ENCODE results near the gene SLC29A4.
"Not testable (repeated sequence)": the region's sequence is repeated elsewhere in the genome, so short reads cannot be mapped to it uniquely, and the experiment has no call there.

SLC29A4 gene

DNA sequence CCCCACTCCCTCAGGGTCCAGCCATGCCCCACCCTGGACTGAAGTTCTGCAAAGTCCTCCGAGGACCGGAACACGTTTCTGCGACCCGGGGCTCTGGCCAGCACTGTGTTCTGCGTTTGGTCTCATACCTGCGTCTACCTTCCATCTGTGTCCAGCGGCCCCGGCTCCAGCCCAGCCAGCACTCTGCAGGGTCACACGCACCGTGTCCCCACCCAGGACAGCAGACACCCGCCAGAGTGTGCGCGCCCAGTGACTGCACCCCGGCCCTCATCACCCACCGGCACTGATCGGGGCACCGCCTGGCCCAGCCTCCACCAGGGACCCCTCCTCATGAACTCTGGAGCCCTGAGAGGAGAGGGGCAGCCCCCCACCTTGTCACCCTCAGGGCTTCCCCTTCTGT, 20.3 kb downstream of the SLC29A4 start:
- TF ChIP-seq, protein P1, sequence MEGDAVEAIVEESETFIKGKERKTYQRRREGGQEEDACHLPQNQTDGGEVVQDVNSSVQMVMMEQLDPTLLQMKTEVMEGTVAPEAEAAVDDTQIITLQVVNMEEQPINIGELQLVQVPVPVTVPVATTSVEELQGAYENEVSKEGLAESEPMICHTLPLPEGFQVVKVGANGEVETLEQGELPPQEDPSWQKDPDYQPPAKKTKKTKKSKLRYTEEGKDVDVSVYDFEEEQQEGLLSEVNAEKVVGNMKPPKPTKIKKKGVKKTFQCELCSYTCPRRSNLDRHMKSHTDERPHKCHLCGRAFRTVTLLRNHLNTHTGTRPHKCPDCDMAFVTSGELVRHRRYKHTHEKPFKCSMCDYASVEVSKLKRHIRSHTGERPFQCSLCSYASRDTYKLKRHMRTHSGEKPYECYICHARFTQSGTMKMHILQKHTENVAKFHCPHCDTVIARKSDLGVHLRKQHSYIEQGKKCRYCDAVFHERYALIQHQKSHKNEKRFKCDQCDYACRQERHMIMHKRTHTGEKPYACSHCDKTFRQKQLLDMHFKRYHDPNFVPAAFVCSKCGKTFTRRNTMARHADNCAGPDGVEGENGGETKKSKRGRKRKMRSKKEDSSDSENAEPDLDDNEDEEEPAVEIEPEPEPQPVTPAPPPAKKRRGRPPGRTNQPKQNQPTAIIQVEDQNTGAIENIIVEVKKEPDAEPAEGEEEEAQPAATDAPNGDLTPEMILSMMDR (IDR thresholded peaks at IDR 0.05; ENCODE audit: low read length): no peak
- TF ChIP-seq EZH2 (IDR thresholded peaks at IDR 0.05; ENCODE audit: borderline replicate concordance, low read length): no peak
- Histone ChIP-seq H3K36me3 (ENCODE audit: insufficient read depth, low read length) (no peaks in the 10 kb centered on the region; the same call in 1 of the 2 replicates), H3K9me3 (ENCODE audit: low read length) (no peaks in the 10 kb centered on the region), H3K27me3 (ENCODE audit: insufficient read depth, low read length) (peaks cover 3% of the 10 kb centered on the region; the same call in 1 of the 2 replicates), H4K20me1 (ENCODE audit: insufficient read depth, low read length) (no peaks in the 10 kb centered on the region), H3K4me1 (ENCODE audit: insufficient read depth, low read length, severe bottlenecking) (no peaks in the 10 kb centered on the region), H3K27ac (ENCODE audit: low read depth, low read length, poor library complexity, severe bottlenecking) (no peak overlapping the region), H3K9me2 (ENCODE audit: low read depth, low read length) (no peaks in the 10 kb centered on the region), H3K9ac (ENCODE audit: low read length) (no peak overlapping the region), H3K4me2 (ENCODE audit: low read length) (no peak overlapping the region), H2AFZ (ENCODE audit: low read length) (no peak overlapping the region), H3K79me2 (ENCODE audit: insufficient read depth, low read length) (no peaks in the 10 kb centered on the region), H3F3A (ENCODE audit: insufficient read depth, low read length) (no peaks in the 10 kb centered on the region), H3K4me3 (ENCODE audit: low read depth, low read length, poor library complexity, severe bottlenecking) (no peak overlapping the region)

DNA sequence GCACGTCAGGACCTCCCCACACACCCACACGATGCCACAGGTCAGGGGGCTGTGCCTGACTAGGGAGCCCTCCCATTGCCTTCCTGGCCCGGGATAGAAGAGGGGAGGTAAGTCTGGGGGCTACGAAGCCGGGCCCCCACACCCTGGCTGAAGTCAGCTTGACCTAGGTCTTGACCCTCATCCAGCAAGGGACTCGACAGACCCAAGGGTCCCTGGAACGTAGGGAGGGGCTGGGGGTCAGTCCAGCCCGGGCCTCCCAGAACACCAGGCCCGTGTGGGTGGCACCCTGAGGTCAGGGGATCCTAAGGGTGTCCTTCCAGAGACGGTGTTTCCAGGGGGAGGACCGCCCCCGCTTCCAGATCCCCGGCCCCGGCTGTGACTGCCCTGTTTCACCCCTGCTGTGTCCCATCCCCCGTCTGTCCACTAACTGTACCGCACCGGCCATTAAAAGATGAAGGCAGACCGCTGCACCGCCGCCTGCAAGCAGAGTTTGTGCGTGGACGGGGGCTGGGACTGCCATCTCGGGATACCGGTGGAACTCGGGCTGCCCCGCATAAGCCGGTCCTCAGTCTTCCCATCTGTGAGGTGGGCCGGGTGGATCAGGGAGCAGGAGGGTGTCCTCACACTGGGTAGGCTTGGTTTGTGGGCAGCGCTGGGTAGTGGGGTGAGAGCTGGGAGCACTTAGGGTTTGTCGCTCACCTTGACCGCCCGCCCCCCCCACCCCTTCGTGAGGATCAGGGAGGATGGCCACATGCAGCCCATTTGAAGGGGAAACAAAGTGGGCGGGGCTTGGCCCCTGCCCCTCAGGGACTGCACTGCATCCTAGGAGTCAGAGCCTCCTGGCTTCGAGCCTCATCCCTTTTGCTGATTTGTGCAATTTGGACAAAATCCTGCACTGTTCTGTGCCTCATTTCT, 21.1 kb downstream of the SLC29A4 start:
- Histone ChIP-seq H3K9me3 (ENCODE audit: low read length) (no peaks in the 10 kb centered on the region), H3K27me3 (ENCODE audit: insufficient read depth, low read length) (no peaks in the 10 kb centered on the region; the same call in 1 of the 2 replicates), H3K9me2 (ENCODE audit: low read depth, low read length) (no peaks in the 10 kb centered on the region), H3K79me2 (ENCODE audit: insufficient read depth, low read length) (no peaks in the 10 kb centered on the region), H3K4me3 (ENCODE audit: low read depth, low read length, poor library complexity, severe bottlenecking) (no peak overlapping the region), H2AFZ (ENCODE audit: low read length) (no peak overlapping the region), H3K4me2 (ENCODE audit: low read length) (no peak overlapping the region), H3F3A (ENCODE audit: insufficient read depth, low read length) (no peaks in the 10 kb centered on the region), H3K36me3 (ENCODE audit: insufficient read depth, low read length) (no peaks in the 10 kb centered on the region; the same call in 1 of the 2 replicates), H3K27ac (ENCODE audit: low read depth, low read length, poor library complexity, severe bottlenecking) (no peak overlapping the region), H3K4me1 (ENCODE audit: insufficient read depth, low read length, severe bottlenecking) (no peaks in the 10 kb centered on the region), H3K9ac (ENCODE audit: low read length) (no peak overlapping the region), H4K20me1 (ENCODE audit: insufficient read depth, low read length) (no peaks in the 10 kb centered on the region)
- TF ChIP-seq EZH2 (IDR thresholded peaks at IDR 0.05; ENCODE audit: borderline replicate concordance, low read length): no peak
- TF ChIP-seq, protein P1 (IDR thresholded peaks at IDR 0.05; ENCODE audit: low read length): no peak

DNA sequence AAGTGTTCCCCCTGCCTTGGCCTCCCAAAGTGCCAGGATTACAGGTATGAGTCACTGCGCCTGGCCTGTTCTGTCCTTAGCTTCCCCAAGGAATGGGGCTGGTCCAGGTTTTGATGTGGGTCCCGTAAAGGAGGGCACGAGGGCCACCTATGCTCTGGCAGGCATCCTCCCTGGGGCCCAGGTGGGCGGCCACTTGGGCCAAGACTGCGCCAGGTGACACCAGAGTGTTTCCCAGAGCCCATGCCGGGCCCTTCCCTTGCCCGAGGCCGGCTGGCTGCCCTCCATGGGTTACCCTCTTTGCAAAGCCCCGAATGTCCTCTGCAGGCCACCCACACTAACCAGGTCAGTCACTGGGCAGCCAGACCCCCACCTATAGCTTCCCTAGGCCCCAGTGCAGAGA, 22.3 kb downstream of the SLC29A4 start:
- H3K27ac ChIP-seq (ENCODE audit: low read depth, low read length, poor library complexity, severe bottlenecking); H3K9ac ChIP-seq (ENCODE audit: low read length); H3K9me3 ChIP-seq (ENCODE audit: low read length); H3K4me1 ChIP-seq (ENCODE audit: insufficient read depth, low read length, severe bottlenecking); H3K4me2 ChIP-seq (ENCODE audit: low read length); H3K27me3 ChIP-seq (ENCODE audit: insufficient read depth, low read length); H2AFZ ChIP-seq (ENCODE audit: low read length); H4K20me1 ChIP-seq (ENCODE audit: insufficient read depth, low read length); H3K4me3 ChIP-seq (ENCODE audit: low read depth, low read length, poor library complexity, severe bottlenecking); H3K9me2 ChIP-seq (ENCODE audit: low read depth, low read length); H3K36me3 ChIP-seq (ENCODE audit: insufficient read depth, low read length); H3F3A ChIP-seq (ENCODE audit: insufficient read depth, low read length); H3K79me2 ChIP-seq (ENCODE audit: insufficient read depth, low read length): not testable (repeated sequence)

DNA sequence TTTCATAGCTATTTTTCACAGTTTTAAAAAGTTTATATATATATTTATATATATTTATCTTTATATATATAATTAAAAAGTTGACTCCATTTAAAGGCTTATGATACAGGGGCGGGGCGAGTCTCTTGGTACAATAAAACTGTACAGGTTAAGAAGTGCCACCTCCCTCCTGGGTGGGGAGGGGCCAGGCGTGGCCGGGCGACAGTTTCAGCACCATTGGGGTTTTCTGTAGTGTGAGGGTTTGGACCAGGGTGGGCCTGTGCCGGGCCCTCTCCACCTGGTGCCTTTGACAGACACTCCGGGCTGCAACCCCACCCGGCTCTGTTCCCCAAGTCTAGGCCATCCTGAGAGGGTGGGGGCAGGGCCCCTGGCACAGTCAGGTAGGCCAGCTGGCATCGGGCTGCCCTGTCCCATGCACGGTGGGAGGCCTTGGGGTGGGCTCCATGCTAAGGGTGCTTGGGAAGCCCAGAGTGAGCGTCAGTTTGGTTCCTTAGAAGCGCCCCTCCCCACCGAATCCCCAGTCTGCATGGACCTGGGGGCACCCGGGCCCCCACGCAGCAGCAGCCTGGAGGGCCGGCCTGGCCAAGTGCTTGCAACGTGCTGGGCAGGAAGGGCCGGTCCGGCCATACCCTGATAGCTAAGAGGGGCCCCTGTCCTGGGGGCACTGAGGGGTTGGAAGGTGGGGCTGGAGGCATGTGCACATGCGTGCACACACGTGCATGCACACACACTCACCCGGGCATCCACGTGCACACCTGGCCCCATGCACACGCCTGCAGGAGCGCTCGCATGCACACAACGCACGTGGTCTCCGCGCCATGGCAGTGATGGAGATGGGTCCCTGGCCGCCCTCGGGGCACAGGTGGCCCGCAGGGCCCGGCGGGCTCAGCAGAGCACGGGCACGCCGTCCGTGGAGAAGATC, 24.7 kb downstream of the SLC29A4 start:
- H3K27me3 ChIP-seq (ENCODE audit: insufficient read depth, low read length); H3K4me1 ChIP-seq (ENCODE audit: insufficient read depth, low read length, severe bottlenecking); H2AFZ ChIP-seq (ENCODE audit: low read length); H3K9me3 ChIP-seq (ENCODE audit: low read length); H3K36me3 ChIP-seq (ENCODE audit: insufficient read depth, low read length); H3K4me2 ChIP-seq (ENCODE audit: low read length); H3K9me2 ChIP-seq (ENCODE audit: low read depth, low read length); H3K4me3 ChIP-seq (ENCODE audit: low read depth, low read length, poor library complexity, severe bottlenecking); H3K27ac ChIP-seq (ENCODE audit: low read depth, low read length, poor library complexity, severe bottlenecking); H3F3A ChIP-seq (ENCODE audit: insufficient read depth, low read length); H4K20me1 ChIP-seq (ENCODE audit: insufficient read depth, low read length); H3K79me2 ChIP-seq (ENCODE audit: insufficient read depth, low read length); H3K9ac ChIP-seq (ENCODE audit: low read length): not testable (repeated sequence)

All from OCI-LY1 (cell line).